H1 (cell line): ENCODE measurements around the gene SERPINB13. TPM values are rescaled to one million over a fixed set of nuclear protein-coding genes. Genes with fewer than 3 reads are reported as not detected.

Experiments
- CTCF ChIA-PET: fragments of 300-600 bp; sonication (Branson Sonifier 250); formaldehyde crosslinking; loops from one replicate; lab custom pipeline; 2021; ENCODE audit not compliant: partially characterized antibody; lab: Charles Lee
- POLR2A ChIA-PET: fragments of 300-600 bp; sonication (Branson Sonifier 250); formaldehyde crosslinking; loops from one replicate; lab custom pipeline; 2021; ENCODE audit warnings: inconsistent platforms; ENCODE audit not compliant: partially characterized antibody; lab: Charles Lee
- DNase-seq, 2 experiments: peaks; one replicate each; pipeline versions ENCODE4 v3.0.0 to v3.0.0-alpha.2; 2010 to 2022; ENCODE audit warnings: low spot score in 2 of 2, low read depth in 1 of 2, mixed read lengths in 1 of 2
- FAIRE-seq: peaks from 2 replicates; lab custom pipeline; 2011; peaks lifted over from hg19 to GRCh38; lab: Jason Lieb, UNC
- H2AFZ ChIP-seq: 2 replicates; pipeline ENCODE4 v1.8.1; 2012; ENCODE audit warnings: low read length, inconsistent platforms
- H2AK5ac ChIP-seq: 2 replicates; pipeline ENCODE4 v1.6.1; 2013; ENCODE audit warnings: low read depth, low read length
- H2BK120ac ChIP-seq: replicated peaks from 2 replicates; pipeline ENCODE3; 2013; ENCODE audit warnings: low read depth, low read length, inconsistent platforms
- H2BK12ac ChIP-seq: 2 replicates; pipeline ENCODE4 v1.6.1; 2013; ENCODE audit warnings: low read depth, low read length
- H2BK15ac ChIP-seq: 2 replicates; pipeline ENCODE4 v1.6.1; 2013; ENCODE audit warnings: low read length
- H2BK20ac ChIP-seq: 2 replicates; pipeline ENCODE4 v1.6.1; 2013; ENCODE audit warnings: low read length
- H2BK5ac ChIP-seq: 2 replicates; pipeline ENCODE4 v1.6.1; 2013; ENCODE audit warnings: low read depth, low read length
- H3K14ac ChIP-seq: 2 replicates; pipeline ENCODE4 v1.6.1; 2013; ENCODE audit warnings: inconsistent platforms; ENCODE audit not compliant: insufficient read length
- H3K18ac ChIP-seq: 2 replicates; pipeline ENCODE4 v1.6.1; 2013; ENCODE audit warnings: low read length; ENCODE audit errors: extremely low read depth
- H3K23ac ChIP-seq: 2 replicates; pipeline ENCODE4 v1.6.1; 2013; ENCODE audit warnings: inconsistent platforms; ENCODE audit not compliant: insufficient read length
- H3K23me2 ChIP-seq: 2 replicates; pipeline ENCODE4 v1.6.1; 2013; ENCODE audit warnings: low read depth, low read length
- H3K27ac ChIP-seq: 2 replicates; pipeline ENCODE4 v1.6.1; 2011; ENCODE audit warnings: low read depth, low read length, inconsistent platforms
- H3K27me3 ChIP-seq, 4 experiments: replicated peaks in 1 of 4; 1 replicate in 1 of 4; 2 replicates in 3 of 4; pipeline versions ENCODE4 v1.6.1 to v1.8.1; 2011 to 2013; ENCODE audit warnings: low read length in 3 of 4, mild to moderate bottlenecking in 3 of 4, inconsistent platforms in 2 of 4, mixed read lengths in 2 of 4, moderate library complexity in 1 of 4; ENCODE audit not compliant: control insufficient read depth in 3 of 4, insufficient read depth in 3 of 4; ENCODE audit errors: extremely low read depth in 1 of 4
- H3K36me3 ChIP-seq, 4 experiments: 2 replicates each; pipeline versions ENCODE4 v1.6.1 to v1.8.1; 2011 to 2013; ENCODE audit warnings: mild to moderate bottlenecking in 4 of 4, low read length in 3 of 4, moderate library complexity in 2 of 4, control low read depth in 1 of 4, inconsistent platforms in 1 of 4; ENCODE audit not compliant: insufficient read depth in 4 of 4, control insufficient read depth in 2 of 4
- H3K4ac ChIP-seq: replicated peaks from 2 replicates; pipeline ENCODE3; 2013; ENCODE audit warnings: low read length, low read depth, mixed read lengths, inconsistent platforms; ENCODE audit not compliant: insufficient read length
- H3K4me1 ChIP-seq, 4 experiments: replicated peaks in 1 of 4; 1 replicate in 1 of 4; 2 replicates in 3 of 4; pipeline versions ENCODE4 v1.6.1 to v1.8.1; 2011 to 2013; ENCODE audit warnings: low read length in 3 of 4, inconsistent platforms in 2 of 4, mixed read lengths in 1 of 4; ENCODE audit not compliant: insufficient read depth in 4 of 4, control insufficient read depth in 3 of 4
- H3K4me2 ChIP-seq, 2 experiments: 2 replicates each; pipeline versions ENCODE4 v1.6.1 to v1.8.1; 2011 to 2013; ENCODE audit warnings: low read depth in 2 of 2, low read length in 2 of 2, control low read depth in 1 of 2, inconsistent platforms in 1 of 2, mild to moderate bottlenecking in 1 of 2; ENCODE audit not compliant: insufficient read depth in 1 of 2
- H3K4me3 ChIP-seq, 4 experiments: fragments of 200-600, 300-600 bp in 1 of 4; sonication (generic), shearing (Covaris generic), sonication (Bioruptor Twin) in 1 of 4; 2 replicates each; pipeline versions ENCODE4 v1.5.1 to v1.8.1; 2011 to 2016; ENCODE audit warnings: low read length in 4 of 4, low read depth in 3 of 4, control low read depth in 2 of 4, inconsistent platforms in 2 of 4, mild to moderate bottlenecking in 2 of 4, mixed read lengths in 1 of 4, moderate library complexity in 1 of 4; ENCODE audit not compliant: insufficient read depth in 2 of 4; ENCODE audit errors: extremely low read depth in 1 of 4
- H3K56ac ChIP-seq: replicated peaks from 2 replicates; pipeline ENCODE3; 2013; ENCODE audit warnings: low read depth, mild to moderate bottlenecking, mixed read lengths, low read length, inconsistent platforms; ENCODE audit not compliant: insufficient read length
- H3K79me1 ChIP-seq: 2 replicates; pipeline ENCODE4 v1.6.1; 2013; ENCODE audit warnings: low read depth, low read length, control low read depth
- H3K79me2 ChIP-seq, 2 experiments: 2 replicates each; pipeline versions ENCODE4 v1.6.1 to v1.8.1; 2012 to 2013; ENCODE audit warnings: low read length in 2 of 2, mild to moderate bottlenecking in 2 of 2, inconsistent platforms in 1 of 2; ENCODE audit not compliant: insufficient read depth in 2 of 2, control insufficient read depth in 1 of 2
- H3K9ac ChIP-seq, 4 experiments: replicated peaks in 1 of 4; 1 replicate in 1 of 4; 2 replicates in 3 of 4; pipeline versions ENCODE4 v1.6.1 to v1.8.1; 2011 to 2013; ENCODE audit warnings: low read depth in 3 of 4, low read length in 3 of 4, control low read depth in 2 of 4, mild to moderate bottlenecking in 2 of 4, moderate library complexity in 2 of 4, inconsistent platforms in 1 of 4; ENCODE audit errors: extremely low read depth in 1 of 4
- H3K9me3 ChIP-seq, 2 experiments: 2 replicates each; pipeline versions ENCODE4 v1.6.1 to v1.8.1; 2012 to 2013; ENCODE audit warnings: mild to moderate bottlenecking in 2 of 2, moderate library complexity in 2 of 2, control low read depth in 1 of 2, inconsistent platforms in 1 of 2, low read depth in 1 of 2, low read length in 1 of 2, mixed read lengths in 1 of 2; ENCODE audit not compliant: insufficient read depth in 2 of 2
- H4K20me1 ChIP-seq, 2 experiments: replicated peaks in 1 of 2; 2 replicates each; pipeline versions ENCODE3 to v1.8.1; 2011 to 2013; ENCODE audit warnings: inconsistent platforms in 2 of 2, low read length in 2 of 2, mild to moderate bottlenecking in 1 of 2; ENCODE audit not compliant: insufficient read depth in 2 of 2, control insufficient read depth in 1 of 2
- H4K5ac ChIP-seq: 2 replicates; pipeline ENCODE4 v1.6.1; 2013; ENCODE audit warnings: low read length, low read depth, mixed read lengths, inconsistent platforms; ENCODE audit not compliant: insufficient read length
- H4K8ac ChIP-seq: 2 replicates; pipeline ENCODE4 v1.8.0; 2013; ENCODE audit warnings: mild to moderate bottlenecking, moderate library complexity, low read length, inconsistent platforms; ENCODE audit not compliant: insufficient read depth; ENCODE audit errors: extremely low read depth
- H4K91ac ChIP-seq: replicated peaks from 2 replicates; pipeline ENCODE3; 2013; ENCODE audit warnings: low read length, mixed read lengths, inconsistent platforms; ENCODE audit not compliant: insufficient read length
- BCL11A ChIP-seq, 2 experiments: IDR thresholded peaks; one replicate each; pipeline ENCODE4 v1.6.1; 2011; ENCODE audit warnings: low read depth in 2 of 2, low read length in 2 of 2, mild to moderate bottlenecking in 2 of 2
- BRCA1 ChIP-seq: IDR thresholded peaks from 2 replicates; pipeline ENCODE4 v1.6.1; 2012; ENCODE audit warnings: low read depth, low read length, improper control_type of control experiment
- CHD1 ChIP-seq: IDR thresholded peaks from 2 replicates; pipeline ENCODE4 v1.6.1; 2012; ENCODE audit warnings: low read depth, low read length, improper control_type of control experiment
- EZH2 ChIP-seq: fragments of 200-600 bp; sonication (generic); IDR thresholded peaks from 2 replicates; pipeline ENCODE4 v1.7.1; 2012; ENCODE audit warnings: low read depth, mild to moderate bottlenecking, moderate library complexity, low read length, inconsistent platforms; ENCODE audit not compliant: severe bottlenecking
- HDAC2 ChIP-seq, 2 experiments: fragments of 300-600 bp in 1 of 2; sonication (generic) in 1 of 2; IDR thresholded peaks; 2 replicates each; pipeline ENCODE4 v1.6.1; 2011 to 2012; ENCODE audit warnings: low read depth in 2 of 2, low read length in 2 of 2, mild to moderate bottlenecking in 2 of 2, moderate library complexity in 2 of 2, borderline replicate concordance in 1 of 2, inconsistent platforms in 1 of 2
- POU5F1 ChIP-seq: IDR thresholded peaks from 2 replicates; pipeline ENCODE4 v1.6.1; 2011; ENCODE audit warnings: low read depth, mild to moderate bottlenecking, low read length, moderate library complexity
- SAP30 ChIP-seq: fragments of 300-600 bp; sonication (generic); IDR thresholded peaks from 2 replicates; pipeline ENCODE4 v1.7.1; 2012; ENCODE audit warnings: low read length, moderate library complexity, mild to moderate bottlenecking, inconsistent platforms; ENCODE audit not compliant: insufficient read depth, insufficient replicate concordance
- SIX5 ChIP-seq: IDR thresholded peaks from 2 replicates; pipeline ENCODE4 v1.6.1; 2011; ENCODE audit warnings: mild to moderate bottlenecking, low read depth, low read length
- SRF ChIP-seq: IDR thresholded peaks from 2 replicates; pipeline ENCODE4 v1.6.1; 2011; ENCODE audit warnings: mild to moderate bottlenecking, low read depth, low read length, moderate library complexity
- ZNF274 ChIP-seq: IDR thresholded peaks from 2 replicates; pipeline ENCODE4 v1.7.0; 2012; ENCODE audit warnings: low read length, borderline replicate concordance; ENCODE audit errors: extremely low read depth
- WGBS, 2 experiments: shearing (Covaris generic) in 1 of 2; methylation state at CpG; one replicate each; pipeline versions ENCODE4 v1.1.6 to v1.1.7; 2013 to 2015; ENCODE audit warnings: low lambda C conversion rate in 2 of 2, mixed read lengths in 2 of 2, inconsistent platforms in 1 of 2, low coverage in 1 of 2, missing lambda C conversion rate in 1 of 2; ENCODE audit not compliant: insufficient replicate concordance in 2 of 2, insufficient coverage in 1 of 2, insufficient read length in 1 of 2; ENCODE audit errors: extremely low coverage in 1 of 2, missing lambda C conversion rate in 1 of 2; 5-methylcytosine and 5-hydroxymethylcytosine counted together
- long read RNA-seq, 2 experiments: library from RNA in 1 of 2; library from capped mRNA in 1 of 2; stranded (forward); transcript quantifications; one replicate each; pipeline ENCODE4 v2.0.0, GENCODE V29; 2021; ENCODE audit warnings: inconsistent platforms in 1 of 2
- polyA minus RNA-seq, 3 experiments: library from RNA; depleted of rRNA, polyadenylated mRNA; stranded (reverse); fragments of >200 nt; gene quantifications; 1 replicate in 2 of 3; 2 replicates in 1 of 3; pipeline ENCODE4 v1.2.3, GENCODE V29; 2011
- polyA plus RNA-seq, 7 experiments: library from polyadenylated mRNA; depleted of rRNA in 3 of 7; stranded (reverse) in 5 of 7; unstranded in 2 of 7; fragments of >200 nt in 5 of 7; fragments of 200-250 nt in 2 of 7; gene quantifications; 1 replicate in 5 of 7; 2 replicates in 1 of 7; 4 replicates in 1 of 7; pipeline versions ENCODE4 v1.2.1 to v1.2.3, GENCODE V29; 2011 to 2013; ENCODE audit warnings: missing spikeins in 2 of 7, mixed read lengths in 2 of 7
- total RNA-seq: library from RNA; stranded (reverse); fragmentation: NEBNext Ultra II Directional; extraction: Animal tissue kit (Norgen Biotek cat#: 25700); gene quantifications from 2 replicates; pipeline ENCODE4 v1.2.1, GENCODE V29; 2021
- TF ChIP-seq, protein P1 (sequence below): IDR thresholded peaks from 2 replicates; pipeline ENCODE4 v1.6.1; 2011; ENCODE audit warnings: low read length, improper control_type of control experiment

SERPINB13 gene
- not detected in 2 replicates for total RNA-seq
- not detected in 2 replicates for polyA plus RNA-seq (2011; rRNA removed)
- not detected for polyA plus RNA-seq (2011; cell fraction: cytosol; rRNA removed)
- polyA plus RNA-seq (2011; cell fraction: nucleus; rRNA removed): not detected
- not detected in 4 replicates for polyA plus RNA-seq (2012, experiment 1 of 2)
- not detected for polyA plus RNA-seq (2012, experiment 2 of 2)
- polyA plus RNA-seq (2013, experiment 1 of 2): not detected
- not detected for polyA plus RNA-seq (2013, experiment 2 of 2)
- not detected in 2 replicates for polyA minus RNA-seq (2011; rRNA and poly(A)+ RNA removed)
- polyA minus RNA-seq (2011; cell fraction: cytosol; rRNA and poly(A)+ RNA removed): not detected
- polyA minus RNA-seq (2011; cell fraction: nucleus; rRNA and poly(A)+ RNA removed): not detected
- long read RNA-seq, experiment 1: 0 reads
- long read RNA-seq, experiment 2: 0 reads

DNA sequence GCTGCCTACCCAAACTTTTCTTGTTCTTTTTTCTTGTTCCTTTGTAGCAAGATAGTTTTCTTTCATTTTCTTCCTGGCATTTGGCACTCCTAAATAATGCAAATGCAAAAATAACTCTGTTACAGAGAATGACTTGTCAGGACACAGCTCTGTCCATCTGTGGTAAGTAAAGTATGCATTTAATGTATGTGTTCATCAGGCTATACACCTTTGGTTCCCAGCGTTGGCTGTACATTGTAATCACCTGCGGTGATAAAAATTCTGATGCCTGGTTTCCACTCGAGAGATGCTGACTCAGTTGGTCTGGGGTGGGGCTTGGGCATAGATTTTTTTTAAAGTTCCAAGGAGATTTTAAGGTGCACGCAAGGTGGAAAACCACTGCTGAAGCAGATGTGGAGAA is at the start of gene SERPINB13:
SERPINB13 (plus strand) TSS at position 378 of the 400 bp plus-strand sequence. CDS start 1,325 bp downstream, outside the sequence.
- WGBS, 2 experiments: 92% methylated on average over 4 of the region's 4 CpGs; no CpG with 5 or more reads in 1 of the 2 experiments
- TF ChIP-seq EZH2 (no peak), ZNF274 (no peak), SRF (no peak), CHD1 (no peak), SAP30 (no peak), POU5F1 (no peak), HDAC2 (IDR thresholded peaks at IDR 0.05; ENCODE audit: borderline replicate concordance in 1 of 2, low read depth in 2 of 2, low read length in 2 of 2) (no peak), BCL11A (IDR thresholded peaks at IDR 0.05; ENCODE audit: low read depth in 2 of 2, low read length in 2 of 2) (no peak), SIX5 (no peak), BRCA1 (no peak)
- TF ChIP-seq, protein P1, sequence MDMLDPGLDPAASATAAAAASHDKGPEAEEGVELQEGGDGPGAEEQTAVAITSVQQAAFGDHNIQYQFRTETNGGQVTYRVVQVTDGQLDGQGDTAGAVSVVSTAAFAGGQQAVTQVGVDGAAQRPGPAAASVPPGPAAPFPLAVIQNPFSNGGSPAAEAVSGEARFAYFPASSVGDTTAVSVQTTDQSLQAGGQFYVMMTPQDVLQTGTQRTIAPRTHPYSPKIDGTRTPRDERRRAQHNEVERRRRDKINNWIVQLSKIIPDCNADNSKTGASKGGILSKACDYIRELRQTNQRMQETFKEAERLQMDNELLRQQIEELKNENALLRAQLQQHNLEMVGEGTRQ: no peak

More for the DNA sequence above, at the start of gene SERPINB13:
- Histone ChIP-seq H3K79me1 (no peaks in the 10 kb centered on the region), H3K4me2 (no peak within 1 kb of the TSS), H3K56ac (no peak within 1 kb of the TSS), H3K23ac (no peak within 1 kb of the TSS), H2BK15ac (no peak within 1 kb of the TSS), H3K4me1 (no peaks in the 10 kb centered on the region), H3K79me2 (no peaks in the 10 kb centered on the region), H3K27ac (no peak within 1 kb of the TSS), H3K23me2 (no peaks in the 10 kb centered on the region; the same call in 1 of the 2 replicates), H3K9me3 (no peaks in the 10 kb centered on the region), H4K20me1 (no peaks in the 10 kb centered on the region), H2BK5ac (no peak within 1 kb of the TSS), H2AFZ (no peak within 1 kb of the TSS), H3K9ac (no peak within 1 kb of the TSS), H3K14ac (no peak within 1 kb of the TSS), H3K18ac (no peak within 1 kb of the TSS), H2BK120ac (no peak within 1 kb of the TSS), H4K8ac (no peak within 1 kb of the TSS), H3K36me3 (no peaks in the 10 kb centered on the region), H2AK5ac (no peak within 1 kb of the TSS), H3K4ac (no peak within 1 kb of the TSS), H4K5ac (no peak within 1 kb of the TSS), H3K27me3 (no peaks in the 10 kb centered on the region), H3K4me3 (no peak within 1 kb of the TSS), H2BK20ac (no peak within 1 kb of the TSS), H4K91ac (no peak within 1 kb of the TSS), H2BK12ac (no peak within 1 kb of the TSS)
- FAIRE-seq (no peak), DNase-seq (no peak)
- ChIA-PET CTCF (interaction anchor here (1.5 to 13.2 kb wide), 3 partner anchors 9 to 75 kb away, joined by 4 to 366 read pairs (median 10); no protein-coding TSS in a partner anchor), POLR2A (no interaction called here)
